SKM-1 treated with dmso at 0.1 percent for 144 hours (cell line): ENCODE data around the gene KCNJ1.

Experiments
- DNase-seq: peaks from one replicate; lab custom pipeline; 2025; ENCODE audit not compliant: unreplicated experiment; lab: John Stamatoyannopoulos, UW

Gene KCNJ1

DNA sequence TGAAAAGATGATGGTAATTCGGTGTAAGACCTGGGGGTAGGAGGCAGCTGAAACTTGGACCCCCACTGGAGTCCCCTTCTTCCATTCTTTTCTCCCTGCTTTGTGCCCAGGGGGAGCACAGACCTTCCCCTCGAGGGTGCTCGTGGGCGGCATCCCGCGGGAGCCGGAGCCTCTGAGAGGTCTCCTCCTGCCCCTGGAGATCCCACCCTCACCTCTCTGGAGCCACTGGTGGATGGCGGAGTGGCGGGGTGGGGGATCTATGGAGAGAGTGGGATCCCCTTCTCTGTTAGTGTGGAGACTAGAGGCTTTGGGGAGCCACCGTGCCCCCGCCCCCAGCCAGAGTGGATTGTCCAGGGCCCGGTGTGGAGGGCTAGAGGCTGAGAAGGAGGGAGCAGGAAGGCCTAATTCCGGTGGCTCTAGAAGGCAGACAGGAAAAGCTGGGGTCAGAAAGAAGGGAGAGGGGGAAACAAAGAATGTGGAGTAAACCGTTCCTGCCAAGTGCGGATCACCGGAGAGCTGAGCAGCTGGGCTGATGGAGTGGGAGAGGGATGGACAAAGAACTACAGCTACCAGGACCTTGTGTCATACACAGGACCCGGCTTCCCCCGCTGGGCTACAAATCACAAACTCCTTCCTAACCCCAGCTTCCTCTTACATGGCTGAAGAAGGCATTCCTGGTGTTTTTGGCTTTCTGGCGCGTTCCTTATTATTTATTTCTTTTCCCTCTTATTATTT lies 41.9 kb downstream of the KCNJ1 start:
- DNase-seq: no peak

DNA sequence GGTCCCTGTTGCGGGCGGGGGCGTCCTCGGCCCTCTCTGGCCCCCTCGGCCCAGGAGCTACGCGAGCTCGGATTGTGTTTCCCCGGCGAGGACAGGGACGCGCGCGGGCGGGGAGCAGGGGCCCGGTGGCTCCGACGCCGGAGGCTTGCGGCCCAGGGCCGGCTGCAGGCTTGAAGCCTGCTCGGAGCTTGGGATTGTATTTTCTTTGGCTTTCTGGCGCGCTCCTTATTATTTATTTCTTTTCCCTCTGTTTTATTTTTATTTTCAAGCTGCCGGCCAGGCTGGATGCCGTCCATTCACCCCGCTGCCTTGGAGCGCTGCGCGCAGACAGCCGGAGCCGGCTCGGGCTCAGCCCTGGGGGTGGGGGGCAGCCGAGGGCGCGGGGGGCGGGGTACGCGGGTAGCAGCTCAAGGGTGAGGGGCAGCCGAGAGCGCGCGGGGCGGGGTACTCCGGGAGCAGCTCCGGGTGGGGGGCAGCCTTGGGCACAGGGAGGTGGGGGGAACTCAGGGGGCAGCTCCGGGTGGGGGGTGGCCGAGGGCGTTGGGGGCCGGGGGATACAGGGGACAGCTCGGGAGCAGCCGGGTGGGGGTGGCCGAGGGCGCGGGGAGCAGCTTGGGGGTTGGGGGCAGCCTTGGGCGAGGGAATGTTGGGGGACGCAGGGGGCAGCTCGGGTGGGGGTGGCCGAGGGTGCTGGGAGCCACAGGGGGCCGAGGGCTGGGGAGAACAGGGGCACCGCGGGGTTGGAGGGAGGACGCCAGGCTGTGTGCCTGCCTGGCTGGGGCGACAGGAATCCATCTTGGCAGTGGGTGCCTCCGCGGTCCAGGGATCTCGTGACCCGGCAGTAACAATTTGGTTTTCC lies 42.7 kb downstream of the KCNJ1 start:
- no peak for DNase-seq

DNA sequence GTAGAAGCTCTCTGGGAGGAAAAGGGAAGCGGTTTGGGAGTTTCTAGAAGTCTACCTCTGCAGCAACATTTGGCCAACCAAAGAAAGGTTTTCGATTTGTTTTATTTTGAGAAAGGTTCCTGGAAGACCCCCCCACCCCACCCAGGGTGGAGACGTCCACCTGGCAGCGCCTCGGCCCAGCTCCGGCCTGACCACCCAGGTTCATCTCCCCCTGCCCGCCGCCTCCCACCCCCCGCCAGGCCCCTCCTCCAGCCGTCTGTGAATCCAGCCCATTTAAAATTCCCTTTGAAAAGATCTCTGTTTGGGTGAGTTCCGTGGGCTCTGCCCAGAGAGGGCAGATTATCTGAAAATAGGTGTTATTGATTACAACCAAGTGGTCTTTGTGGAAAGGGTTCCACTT lies 43.3 kb downstream of the KCNJ1 start:
- DNase-seq: no peak

DNA sequence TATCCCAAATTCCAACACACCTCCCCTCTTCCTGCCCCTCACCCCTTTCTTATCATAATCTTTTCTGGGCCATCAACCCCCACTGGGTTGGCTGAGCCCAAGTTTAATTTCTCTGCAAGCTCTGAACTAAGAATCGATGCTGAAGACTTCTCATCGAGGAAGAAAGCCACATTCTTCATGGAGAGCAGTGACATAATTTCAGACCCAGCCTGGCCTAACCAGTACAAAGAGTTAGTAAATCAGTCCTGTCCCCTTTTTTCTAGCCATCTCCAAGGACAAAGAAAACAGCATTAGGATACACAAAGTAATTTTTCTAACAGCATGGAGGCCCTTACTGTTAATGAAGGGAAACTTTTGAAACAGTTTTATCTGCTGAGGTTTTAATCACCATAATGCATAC lies 45.0 kb downstream of the KCNJ1 start:
- DNase-seq: no peak

DNA sequence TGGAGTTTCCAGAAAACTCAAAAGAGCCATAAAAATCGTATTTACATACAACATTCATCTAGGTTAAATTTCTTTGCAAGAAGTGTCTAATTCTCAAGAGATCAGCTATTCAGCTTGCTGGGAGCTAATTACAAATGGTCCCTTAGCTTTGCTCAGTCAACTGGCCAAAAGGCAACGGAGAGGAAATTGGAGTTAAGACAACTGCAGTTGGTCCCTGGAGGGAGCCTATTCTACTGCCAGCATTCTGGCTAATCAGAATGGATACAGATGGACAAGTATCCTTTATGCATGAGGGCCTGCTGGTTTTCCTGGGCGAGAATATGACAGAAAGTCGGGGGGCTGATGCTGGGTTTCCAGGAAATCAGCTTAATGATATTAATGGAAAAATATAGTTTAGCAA lies 45.5 kb downstream of the KCNJ1 start:
- no peak for DNase-seq

DNA sequence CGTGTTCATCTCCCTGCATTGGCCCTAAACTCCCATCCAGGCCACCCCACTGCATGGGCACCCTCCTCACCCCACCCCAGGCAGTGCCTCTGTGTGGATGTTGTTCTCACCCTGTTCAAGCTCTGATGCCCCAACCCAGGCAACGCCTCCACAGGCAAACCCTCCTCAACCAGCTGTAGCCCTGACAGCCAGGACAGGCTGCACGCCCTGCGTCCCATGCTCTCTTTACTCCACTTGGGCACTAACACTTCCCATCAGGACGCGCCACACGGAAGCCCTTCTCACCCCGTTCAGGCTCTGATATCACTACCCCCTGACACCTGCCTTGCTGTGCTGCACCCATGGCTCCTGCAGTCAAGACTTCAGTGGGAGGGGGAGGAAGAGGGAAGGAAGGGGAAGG lies 47.9 kb downstream of the KCNJ1 start:
- no peak for DNase-seq

DNA sequence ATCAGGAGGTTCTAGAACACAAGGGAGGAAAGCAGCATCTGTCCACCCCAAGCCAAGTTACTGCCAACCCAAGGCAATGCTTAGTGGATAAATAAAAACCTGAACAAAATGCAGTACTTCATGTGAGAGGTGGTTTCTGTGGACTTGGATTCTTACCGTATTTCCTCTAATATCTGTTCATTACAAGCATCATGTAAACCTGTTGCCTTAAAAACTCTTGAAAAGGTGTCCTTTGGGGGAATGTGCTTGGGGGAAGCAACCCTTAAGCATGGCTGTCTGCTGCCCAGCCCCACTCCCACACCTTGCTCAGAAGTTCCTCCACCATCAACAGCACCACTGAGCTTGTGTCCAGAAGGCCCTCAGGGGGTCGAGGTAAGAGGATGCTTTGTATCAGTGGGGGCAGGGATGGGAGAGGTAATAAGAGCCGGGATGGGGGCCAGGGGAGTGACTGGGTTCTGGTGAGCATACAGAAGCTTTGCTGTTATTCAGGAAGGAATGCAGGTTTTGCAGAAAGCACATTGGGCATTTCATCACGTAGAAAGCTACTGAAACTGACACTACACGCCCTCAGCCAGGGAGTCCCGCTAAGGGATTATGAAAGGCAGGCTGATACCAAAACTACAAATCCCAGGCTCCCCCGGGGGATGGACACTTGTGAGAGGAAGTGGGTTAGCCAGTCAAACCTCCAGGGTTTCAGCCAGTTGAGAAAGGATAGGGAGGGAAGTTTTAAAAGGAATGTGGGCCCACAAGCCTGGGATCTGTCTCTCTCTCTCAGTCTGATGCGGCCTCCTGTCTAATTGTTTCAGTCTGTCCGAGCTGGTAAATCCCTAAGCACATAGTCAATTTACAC lies 52.0 kb downstream of the KCNJ1 start:
- peak; percentile 9 for DNase-seq

DNA sequence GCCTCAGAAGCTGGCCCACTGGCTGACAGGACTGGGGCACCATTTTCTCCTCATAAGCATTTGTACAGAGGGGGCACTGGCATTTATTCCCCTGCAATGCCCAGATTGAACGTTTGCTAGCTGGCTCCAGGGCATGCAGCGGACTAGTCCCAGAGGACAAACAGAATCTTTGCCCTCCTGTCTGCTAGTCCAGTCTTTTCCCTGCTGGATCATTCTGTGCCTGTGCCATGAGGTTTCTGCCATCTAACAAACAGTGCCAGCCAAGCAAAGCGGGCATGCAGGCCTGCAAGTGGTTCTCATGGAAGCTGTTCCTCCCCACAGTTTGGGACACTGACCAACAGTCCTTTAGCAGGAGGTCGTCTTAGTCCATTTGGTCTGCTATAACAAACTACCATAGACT lies 53.4 kb downstream of the KCNJ1 start:
- DNase-seq: no peak

DNA sequence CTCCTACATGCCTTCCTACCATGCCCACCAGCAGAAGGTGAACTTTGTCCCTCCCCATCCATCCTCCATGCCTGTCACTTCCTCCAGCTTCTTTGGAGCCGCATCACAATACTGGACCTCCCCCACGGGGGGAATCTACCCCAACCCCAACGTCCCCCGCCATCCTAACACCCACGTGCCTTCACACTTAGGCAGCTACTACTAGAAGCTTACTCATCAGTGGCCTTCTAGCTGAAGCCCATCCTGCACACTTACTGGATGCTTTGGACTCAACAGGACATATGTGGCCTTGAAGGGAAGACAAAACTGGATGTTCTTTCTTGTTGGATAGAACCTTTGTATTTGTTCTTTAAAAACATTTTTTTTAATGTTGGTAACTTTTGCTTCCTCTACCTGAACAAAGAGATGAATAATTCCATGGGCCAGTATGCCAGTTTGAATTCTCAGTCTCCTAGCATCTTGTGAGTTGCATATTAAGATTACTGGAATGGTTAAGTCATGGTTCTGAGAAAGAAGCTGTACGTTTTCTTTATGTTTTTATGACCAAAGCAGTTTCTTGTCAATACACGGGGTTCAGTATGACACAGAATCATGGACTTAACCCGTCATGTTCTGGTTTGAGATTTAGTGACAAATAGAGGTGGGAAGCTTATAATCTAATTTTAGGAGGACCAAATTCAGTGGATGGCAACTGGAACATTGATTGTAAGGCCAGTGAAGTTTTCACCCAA lies 56.1 kb downstream of the KCNJ1 start:
- DNase-seq: no peak

DNA sequence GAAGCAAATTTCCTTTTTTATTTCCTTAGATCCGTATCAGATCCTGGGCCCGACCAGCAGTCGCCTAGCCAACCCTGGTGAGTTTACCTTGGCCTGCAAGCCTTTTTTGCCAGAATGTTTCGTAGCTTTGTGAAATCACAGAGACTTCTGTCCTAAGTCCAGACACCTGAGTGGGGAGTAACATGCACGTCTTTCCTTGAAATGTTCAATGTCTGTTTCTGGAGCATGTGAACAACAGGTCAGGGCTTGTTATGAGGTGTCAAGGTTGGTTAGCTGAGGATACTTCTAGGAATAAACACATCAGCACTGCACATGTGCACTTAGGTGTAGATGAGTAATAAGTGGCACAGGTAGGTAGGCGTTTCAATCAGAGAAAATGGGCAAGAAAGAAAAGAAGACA lies 58.0 kb downstream of the KCNJ1 start:
- no peak for DNase-seq

DNA sequence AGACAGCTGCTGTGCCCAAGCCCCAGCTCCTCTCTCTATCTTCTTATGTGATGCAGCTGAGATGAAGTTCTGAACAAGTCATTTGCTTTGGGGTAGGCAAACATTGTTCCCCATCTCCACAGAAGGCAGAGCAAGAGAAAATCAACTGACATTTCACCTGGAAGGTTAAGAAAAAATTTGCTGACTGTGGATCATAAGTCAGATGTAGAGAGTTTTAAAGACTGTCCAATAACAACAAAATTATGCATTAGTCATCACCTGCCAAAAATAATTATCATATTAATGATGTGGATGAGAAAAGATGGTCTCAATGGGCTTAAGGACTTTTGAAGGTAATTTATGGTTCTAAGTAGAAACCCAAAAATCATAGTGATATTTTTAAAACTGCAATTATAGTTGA lies 59.2 kb downstream of the KCNJ1 start:
- no peak for DNase-seq

DNA sequence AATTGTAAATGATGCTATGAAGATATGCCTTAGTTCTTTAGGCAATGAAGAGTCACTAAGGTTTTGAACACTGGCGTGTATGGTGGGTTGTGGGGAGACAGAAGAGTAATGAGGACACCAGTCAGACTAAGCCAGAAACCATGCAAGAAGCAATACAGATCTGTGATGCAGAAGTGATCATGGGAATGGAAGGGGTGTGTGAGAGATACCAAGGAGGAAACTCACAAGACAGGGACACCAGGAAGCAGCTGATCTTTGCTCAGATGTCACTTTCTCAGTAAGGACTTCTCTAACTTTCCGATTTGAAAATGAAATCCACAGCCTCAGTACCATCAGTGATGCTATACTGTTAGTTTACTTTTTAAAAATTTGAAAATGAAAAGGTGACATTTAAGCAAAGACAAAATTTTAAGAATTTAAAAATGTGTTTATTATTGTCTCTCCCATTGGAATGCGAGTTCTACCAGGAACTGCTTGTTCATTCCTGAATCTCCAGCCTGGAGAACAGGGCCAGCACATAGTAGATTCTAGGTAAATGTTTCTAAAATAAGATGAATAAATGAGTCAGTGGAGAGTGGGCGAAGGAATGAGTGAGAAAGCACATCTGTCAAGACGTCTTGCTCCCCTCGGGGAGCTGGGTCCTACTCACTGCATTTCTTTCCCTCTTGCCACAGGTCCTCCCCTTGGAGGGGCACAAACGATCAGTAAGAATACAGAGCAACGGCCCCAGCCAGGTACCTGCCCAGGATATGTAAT lies 60.4 kb downstream of the KCNJ1 start:
- no peak for DNase-seq

DNA sequence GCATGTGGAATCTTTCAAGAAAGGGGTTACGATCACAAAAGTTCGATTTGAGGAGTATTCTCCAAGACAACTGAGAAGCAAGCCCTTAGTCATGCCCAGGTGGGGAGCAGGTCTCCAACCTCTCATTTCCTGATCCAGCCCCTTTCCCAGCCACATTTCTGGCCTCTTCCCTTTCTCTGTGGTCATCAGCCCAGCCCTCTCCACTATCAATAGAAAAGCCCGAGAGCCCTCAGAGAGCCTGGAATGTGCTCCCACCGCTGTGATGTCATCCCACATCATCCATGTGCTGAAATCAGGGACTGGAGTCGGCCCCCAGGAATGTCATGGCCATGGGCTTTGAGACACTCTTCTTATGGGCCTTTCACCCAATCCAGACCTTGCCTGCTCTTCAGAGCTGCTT lies 62.6 kb downstream of the KCNJ1 start:
- DNase-seq: no peak

DNA sequence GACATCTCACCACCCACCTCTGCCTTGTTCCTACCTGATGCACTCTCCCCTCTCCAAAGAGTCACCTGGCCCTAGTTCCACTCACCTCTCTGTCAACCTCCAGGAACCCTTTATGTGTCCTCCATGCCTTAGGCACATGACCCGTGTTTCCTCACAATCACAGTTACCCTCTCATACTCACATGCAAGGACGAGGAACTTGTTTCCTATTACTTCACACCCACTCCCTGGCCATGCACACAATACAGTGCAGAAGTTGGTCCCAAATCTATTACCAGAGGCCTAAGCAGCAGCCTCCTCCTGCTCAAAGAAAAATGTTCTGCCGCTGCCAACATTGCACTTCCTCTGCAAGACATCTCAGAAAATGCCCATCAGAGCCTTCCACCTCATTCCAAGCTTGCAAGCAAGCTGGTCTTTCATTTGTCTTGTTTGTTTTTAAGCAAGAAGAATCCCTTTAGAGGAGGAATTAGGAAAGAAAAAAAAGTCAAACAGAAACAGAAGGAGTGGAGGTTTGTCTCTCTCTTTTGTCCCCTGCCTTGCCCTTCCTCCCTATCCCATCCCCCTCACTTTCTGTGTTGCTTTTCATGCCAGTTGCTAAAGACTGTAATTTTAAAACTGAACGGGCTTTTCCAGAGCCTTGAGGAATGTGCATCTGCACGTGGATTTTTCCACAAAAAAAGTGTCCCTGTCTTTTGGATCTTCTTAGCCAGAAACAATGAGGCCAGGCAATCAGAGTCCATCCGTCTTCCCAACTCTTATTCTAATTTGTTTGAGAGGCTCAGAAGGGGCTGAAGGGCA lies 63.4 kb downstream of the KCNJ1 start:
- no peak for DNase-seq

DNA sequence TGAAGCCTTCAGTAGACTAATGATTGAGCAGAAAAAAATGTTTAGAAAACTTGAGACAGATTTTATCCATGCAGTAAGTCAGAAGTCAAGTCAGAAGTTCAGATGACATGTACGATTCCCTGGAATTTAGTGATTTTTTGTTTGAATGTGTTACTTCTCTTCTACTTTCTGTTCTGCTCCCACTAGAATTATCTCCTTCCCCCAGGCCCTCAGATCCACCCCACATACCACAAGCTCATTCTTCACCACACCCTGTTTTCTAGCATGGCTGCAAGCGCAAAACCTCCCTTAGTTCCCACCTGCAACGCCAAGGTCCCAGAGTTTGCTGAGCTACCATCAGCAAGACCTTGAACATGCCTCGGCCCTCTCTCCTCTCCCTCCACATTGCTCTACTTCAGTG lies 64.1 kb downstream of the KCNJ1 start:
- no peak for DNase-seq

DNA sequence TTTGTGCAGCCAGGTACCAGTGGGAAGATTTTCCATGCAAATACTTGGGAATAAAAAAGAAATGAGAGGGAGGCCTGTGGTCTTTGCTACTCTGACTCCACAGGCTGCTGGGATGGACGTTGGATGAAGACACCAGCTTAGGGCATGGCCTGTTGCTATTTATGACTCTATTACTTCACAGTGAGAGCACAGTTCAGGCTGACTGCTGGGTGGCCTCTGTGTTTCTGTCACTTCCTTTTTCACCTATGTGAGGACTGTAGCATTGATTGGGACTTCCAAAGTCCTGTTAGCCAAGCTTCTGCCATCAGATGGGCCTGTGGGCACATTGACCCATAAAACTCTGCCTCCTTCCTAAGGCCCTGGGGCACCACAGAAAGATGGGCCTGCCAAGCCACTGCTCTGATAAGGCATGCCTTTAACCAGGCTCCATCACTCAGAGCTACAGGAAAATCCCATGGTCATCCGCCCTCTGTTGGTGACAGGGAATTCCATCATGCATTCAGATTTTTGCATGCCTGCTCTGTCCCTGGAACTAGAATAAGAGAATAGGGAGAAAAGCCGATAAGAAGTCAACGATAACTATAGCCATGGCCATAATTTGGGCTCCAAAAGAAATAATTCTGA lies 64.6 kb downstream of the KCNJ1 start:
- peak; percentile 67 for DNase-seq

DNA sequence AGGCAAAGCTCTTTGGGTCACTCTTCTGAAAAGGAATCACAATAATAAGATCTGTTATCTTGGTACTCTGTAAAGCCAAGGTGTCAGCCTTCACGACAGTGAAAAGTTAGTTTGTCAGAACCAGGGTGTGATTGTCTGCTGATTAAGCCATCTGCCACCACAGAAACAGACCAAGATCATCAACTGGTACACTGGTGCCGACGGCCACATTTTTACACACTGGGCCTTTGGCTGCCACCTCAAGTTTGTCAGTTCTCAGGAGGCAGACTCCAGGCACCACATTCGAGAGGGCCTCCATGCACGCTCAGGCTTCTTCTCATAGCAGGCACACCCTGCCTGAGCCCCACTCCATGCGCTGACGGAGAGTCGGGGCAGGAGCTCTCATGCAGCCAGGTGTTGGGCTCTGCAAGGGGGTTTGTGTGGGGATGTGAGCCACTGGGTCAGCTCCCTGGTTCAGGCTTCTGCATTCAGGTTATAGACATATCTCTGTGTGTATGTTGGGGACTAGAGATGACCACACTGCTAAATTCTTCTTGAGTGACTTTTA lies 66.2 kb downstream of the KCNJ1 start:
- DNase-seq: no peak

DNA sequence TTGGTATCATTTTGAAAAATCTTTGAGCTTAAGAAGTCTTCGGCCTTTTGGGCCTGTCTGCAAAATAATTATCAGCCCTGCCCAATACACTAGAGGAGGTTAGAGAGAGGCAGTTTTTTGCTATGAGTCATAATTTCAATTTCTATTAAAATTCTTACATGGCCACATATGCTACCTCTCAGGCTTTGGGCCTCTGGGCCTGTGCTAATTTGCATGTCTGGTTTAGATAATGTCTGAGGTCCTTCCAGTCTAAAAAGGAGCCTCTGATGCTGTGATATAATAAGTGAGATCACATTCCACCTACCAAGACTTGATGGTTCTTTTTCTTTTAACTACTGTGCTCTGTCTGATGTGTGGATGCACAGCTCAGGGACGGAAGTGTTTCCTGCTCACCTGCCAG lies 70.8 kb downstream of the KCNJ1 start:
- DNase-seq: no peak

DNA sequence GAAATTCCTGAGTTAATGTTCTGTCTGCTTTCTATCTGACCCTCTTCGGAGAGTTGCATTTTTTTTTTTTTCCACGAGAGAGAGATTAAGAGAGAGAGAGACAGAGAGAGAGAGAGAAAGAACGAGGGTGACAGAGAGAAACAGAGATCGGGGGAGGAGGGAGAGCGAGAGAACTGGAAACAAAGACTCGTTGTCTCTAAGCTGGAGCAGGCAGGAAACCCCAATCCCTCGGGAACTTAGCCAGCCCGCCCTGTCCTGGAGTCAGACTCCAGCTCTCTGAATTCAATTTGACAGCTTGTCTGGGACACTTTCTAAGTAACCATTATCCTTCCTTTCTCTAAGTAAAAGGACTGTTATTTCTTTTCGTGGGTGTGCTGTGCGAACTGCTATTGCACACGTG lies 76.9 kb downstream of the KCNJ1 start:
- DNase-seq: no peak
